HG03442 (cell line): ENCODE measurements around the gene CA9.
"Not testable (repeated sequence)": the region's sequence is repeated elsewhere in the genome, so short reads cannot be mapped to it uniquely, and the experiment has no call there.

ENCODE experiments used
- ATAC-seq: cut with Tn5 transposase; IDR thresholded peaks from one replicate; pipeline ENCODE4 v1.9.1; 2021; ENCODE audit warnings: mild to moderate bottlenecking, moderate library complexity; ENCODE audit not compliant: unreplicated experiment

The CA9 gene

DNA sequence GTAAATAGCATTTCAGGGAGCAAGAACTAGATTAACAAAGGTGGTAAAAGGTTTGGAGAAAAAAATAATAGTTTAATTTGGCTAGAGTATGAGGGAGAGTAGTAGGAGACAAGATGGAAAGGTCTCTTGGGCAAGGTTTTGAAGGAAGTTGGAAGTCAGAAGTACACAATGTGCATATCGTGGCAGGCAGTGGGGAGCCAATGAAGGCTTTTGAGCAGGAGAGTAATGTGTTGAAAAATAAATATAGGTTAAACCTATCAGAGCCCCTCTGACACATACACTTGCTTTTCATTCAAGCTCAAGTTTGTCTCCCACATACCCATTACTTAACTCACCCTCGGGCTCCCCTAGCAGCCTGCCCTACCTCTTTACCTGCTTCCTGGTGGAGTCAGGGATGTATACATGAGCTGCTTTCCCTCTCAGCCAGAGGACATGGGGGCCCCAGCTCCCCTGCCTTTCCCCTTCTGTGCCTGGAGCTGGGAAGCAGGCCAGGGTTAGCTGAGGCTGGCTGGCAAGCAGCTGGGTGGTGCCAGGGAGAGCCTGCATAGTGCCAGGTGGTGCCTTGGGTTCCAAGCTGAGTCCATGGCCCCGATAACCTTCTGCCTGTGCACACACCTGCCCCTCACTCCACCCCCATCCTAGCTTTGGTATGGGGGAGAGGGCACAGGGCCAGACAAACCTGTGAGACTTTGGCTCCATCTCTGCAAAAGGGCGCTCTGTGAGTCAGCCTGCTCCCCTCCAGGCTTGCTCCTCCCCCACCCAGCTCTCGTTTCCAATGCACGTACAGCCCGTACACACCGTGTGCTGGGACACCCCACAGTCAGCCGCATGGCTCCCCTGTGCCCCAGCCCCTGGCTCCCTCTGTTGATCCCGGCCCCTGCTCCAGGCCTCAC lies at the start of gene CA9:
TSS of gene CA9 (plus strand) at position 797 of the 893 bp plus-strand sequence. CDS start at position 829, 32 bp downstream.
- no peak for ATAC-seq

DNA sequence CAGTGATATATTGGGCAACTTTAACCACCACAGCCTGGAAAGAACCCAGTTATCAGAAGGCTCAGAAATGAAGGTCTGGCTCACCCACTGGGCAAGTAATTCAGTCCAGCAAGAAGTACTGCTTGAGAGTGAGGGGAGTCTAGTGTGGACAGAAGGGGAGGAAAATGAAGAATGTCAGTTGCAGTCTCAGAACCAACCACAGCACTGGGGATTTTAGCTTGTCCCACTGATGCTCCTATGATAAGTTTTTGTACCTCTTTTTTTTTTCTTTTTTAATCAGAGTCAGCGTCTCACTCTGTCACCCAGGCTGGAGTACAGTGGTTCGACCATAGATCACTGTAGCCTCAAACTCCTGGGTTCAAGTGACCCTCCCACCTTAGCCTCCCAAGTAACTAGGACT lies 46.2 kb upstream of the CA9 start:
- ATAC-seq: no peak

DNA sequence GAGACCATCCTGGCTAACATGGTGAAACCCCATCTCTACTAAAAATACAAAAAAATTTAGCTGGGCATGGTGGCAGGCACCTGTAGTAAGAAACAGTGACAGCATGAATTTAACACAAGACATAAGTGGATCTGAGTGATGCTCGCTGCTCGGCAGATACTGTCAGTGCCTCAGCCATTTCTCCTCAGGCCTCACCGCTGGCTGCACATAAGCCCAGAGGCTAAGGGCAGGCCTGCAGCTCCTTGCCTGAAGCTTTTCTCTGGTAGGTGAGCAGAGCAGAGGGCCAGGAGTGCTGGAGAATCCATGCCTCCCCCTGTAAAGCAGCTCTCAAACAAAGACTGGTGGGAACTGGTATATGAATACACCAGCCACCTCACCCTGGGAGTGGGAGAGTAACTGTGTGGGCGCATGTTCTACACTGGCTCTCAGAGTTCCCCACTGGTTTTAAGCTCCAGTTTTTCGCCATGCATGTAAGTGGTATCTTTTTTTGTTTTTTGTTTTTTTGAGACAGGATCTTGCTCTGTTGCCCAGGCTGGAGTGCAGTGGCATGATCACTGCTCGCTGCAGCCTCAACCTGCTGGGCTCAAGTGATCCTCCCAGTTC lies 45.2 kb upstream of the CA9 start:
- no peak for ATAC-seq

DNA sequence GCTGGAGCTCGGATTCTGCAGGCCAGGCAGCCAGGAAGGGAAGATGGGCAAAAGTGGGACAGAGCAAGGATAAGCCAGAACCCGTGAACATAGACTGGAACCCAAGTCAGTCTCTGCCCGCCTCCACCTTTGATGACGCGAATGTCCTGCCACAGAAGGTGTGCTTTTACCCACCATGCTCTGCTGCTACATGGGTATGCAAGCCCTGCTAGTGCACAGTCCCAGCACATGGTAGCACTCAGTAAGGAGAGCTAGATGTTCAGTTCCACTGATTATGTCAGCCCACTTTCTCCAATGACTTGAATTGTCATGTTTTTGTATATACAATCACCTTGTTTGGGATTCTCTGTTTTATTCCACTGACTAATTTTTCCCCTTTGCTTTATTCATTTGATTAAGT lies 44.1 kb upstream of the CA9 start:
- no peak for ATAC-seq

GRCh38 chr9:35635730-35636129 lies 38.0 kb upstream of the CA9 start:
- ATAC-seq: no peak

- no peak for ATAC-seq
These were observed 37.4 kb upstream of the CA9 start for GRCh38 chr9:35636135-35636876.

GRCh38 chr9:35636877-35637246 lies 36.9 kb upstream of the CA9 start:
- ATAC-seq: not testable (repeated sequence)

- not testable (repeated sequence) for ATAC-seq
These were observed 36.2 kb upstream of the CA9 start for GRCh38 chr9:35637427-35637955.

DNA sequence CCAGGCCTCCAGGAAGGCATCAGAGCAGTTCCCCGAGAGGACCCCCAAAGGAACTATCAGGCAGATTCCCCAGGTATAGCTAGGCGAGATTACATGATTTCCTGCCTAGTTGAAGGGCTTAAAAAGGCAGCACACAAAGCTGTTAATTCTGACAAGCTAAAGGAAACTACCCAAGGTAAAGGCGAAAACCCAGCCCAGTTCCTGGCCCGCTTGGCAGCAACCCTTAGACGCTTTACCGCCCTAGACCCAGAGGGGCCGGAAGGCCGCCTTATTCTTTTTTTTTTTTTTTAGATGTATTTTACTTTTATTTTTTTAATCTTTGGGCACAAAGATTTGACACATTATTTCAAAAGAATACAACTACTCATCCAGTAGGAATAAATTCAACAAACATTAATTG lies 35.0 kb upstream of the CA9 start:
- not testable (repeated sequence) for ATAC-seq

DNA sequence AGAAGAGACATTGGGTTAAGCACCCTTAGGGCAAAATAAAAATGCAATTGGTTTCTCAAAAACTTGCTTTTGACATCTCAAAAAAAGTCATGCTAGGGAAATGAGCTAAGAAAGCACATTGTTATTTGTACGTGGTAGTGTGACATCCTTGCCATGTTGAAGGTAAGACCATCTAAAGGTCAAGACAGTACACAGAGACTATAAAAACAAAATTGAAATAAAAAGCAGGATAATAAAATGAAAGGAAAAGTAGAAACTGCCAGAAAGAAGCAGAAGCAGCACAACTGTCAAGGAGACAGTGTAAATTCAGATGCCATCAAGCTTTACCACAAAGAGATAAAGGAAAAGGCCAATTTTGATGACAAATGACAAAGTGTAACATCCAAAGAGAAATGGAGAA lies 34.5 kb upstream of the CA9 start:
- not testable (repeated sequence) for ATAC-seq

DNA sequence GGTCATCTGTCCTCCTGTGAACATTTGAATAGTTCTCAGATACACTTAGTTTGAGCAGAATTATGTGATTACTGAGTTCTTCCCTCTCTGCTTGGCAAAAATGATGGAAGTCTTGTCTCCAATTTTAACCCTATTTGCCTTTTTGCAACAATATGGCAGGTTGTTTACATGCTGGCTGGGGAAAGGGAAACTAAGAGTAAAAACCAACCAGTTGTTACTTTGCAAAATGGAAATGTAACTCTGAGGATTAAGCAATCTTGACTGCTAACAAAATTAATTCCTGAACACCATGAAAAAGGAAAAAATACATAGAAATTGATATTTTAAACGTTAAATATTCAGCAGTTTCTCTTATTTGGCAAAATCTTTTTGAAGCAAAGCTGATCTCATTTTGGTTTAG lies 34.1 kb upstream of the CA9 start:
- ATAC-seq: no peak

- not testable (repeated sequence) for ATAC-seq
These were observed 33.3 kb upstream of the CA9 start for GRCh38 chr9:35640431-35640830.

GRCh38 chr9:35641478-35641877 lies 32.2 kb upstream of the CA9 start:
- ATAC-seq: not testable (repeated sequence)

DNA sequence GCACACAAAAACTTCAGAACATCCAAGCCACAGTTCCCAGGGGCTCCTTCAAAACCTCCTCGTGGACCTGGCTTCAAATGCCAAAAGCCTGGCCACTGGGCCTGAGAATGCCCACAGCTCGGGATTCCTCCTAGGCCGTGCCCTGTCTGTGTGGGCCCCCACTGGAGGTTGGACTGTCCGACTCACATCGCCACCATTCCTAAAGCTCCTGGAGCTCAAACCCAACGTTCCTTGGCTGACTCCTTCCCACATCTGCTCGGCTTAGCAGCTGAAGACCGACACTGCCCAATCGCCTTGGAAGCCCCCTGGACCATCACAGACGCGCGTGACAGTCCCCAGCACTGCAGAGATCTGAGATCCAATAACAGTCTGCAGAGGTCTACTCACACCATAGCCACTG lies 30.7 kb upstream of the CA9 start:
- ATAC-seq: no peak

GRCh38 chr9:35645736-35646135 lies 28.0 kb upstream of the CA9 start:
- not testable (repeated sequence) for ATAC-seq

DNA sequence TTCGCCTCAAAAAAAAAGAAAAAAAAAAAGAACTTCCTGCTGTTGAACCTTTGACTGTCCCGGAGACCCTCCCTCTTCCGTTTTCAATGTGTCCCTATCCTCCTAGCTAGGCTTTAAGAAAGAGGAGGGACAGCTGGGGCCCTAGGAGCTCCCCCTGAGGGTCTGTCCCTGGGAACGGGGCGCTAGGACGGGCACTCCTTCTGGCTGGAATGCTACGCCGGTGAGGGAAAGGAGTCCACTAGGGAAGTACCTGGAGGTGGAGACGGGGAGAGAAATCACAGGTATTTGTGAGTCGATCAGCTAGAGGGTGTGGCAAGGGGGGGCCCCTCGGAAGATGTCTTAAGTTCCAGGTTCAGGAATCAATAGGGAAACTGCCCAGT lies 27.6 kb upstream of the CA9 start:
- ATAC-seq: no peak

GRCh38 chr9:35646533-35647265 lies 27.0 kb upstream of the CA9 start:
- peak; percentile 84 for ATAC-seq

- no peak for ATAC-seq
These were observed 24.0 kb upstream of the CA9 start for GRCh38 chr9:35649431-35650340.

DNA sequence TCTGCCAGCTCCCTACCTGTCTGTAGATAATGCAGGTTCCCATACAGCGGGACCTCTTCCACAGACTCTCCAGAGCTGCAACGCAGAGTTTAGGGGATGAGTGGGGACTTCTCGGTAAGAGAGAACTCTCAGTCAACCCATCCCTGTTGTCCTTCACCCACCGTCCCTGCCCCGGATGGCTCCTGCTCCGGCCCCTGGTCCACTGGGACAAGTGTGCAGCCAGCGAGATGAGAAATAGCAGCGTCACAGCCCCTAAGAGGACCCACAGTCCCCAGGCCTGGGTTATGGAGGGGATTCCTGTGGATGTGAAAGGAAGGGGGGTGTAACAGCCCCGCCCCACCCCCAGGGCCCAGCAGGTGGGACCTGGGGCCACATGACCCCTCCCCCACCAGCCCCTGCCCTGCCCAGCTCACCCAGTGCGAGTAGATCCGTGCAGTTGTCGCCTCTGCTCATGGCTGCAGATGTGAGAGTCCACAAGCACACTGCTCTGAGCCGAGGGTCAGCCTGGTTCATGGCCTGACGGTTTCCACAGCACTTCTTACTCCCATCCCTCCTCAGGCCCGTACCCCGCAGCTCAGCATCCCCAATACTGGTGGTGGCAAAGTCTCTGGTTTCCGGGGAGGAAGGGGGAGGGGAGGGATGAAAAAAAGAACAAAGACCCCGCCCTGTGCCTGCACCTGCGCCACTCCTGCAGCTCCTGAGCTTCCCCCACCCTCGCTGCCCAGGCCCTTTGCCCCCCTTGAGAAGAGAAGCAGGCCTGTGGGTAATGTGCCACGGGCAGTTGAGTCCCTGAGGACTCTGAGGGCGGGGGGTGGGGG lies 23.2 kb upstream of the CA9 start, which contains the start of gene SIT1:
TSS of gene SIT1 (minus strand) at position 591 of the 818 bp plus-strand sequence. CDS start at position 513, 78 bp downstream.
- no peak for ATAC-seq
